Stimulated activated naive CD8-positive, alpha-beta T cell treated with anti-CD3 and anti-CD28 coated beads, Interleukin-15, amount 100 ng/mL, for 72 hours (primary cell): ENCODE data around the gene NHERF1.

Experiments used
- ATAC-seq: fragments of 150-1000 bp; cut with Tn5 transposase; 2 replicates; pipeline ENCODE4 v1.10.0; 2021; ENCODE audit warnings: mild to moderate bottlenecking, moderate library complexity
- DNase-seq, 2 donors: peaks; one replicate each; pipeline ENCODE4 v3.0.0; 2021 to 2022
- H3K27ac Mint-ChIP-seq, 2 donors: one replicate each; pipeline ENCODE4 v1.8.0; 2022; ENCODE audit warnings: mild to moderate bottlenecking in 2 of 2, mixed read lengths in 2 of 2, moderate library complexity in 2 of 2
- H3K27me3 Mint-ChIP-seq: one replicate; pipeline ENCODE4 v1.8.0; 2022; ENCODE audit warnings: mixed read lengths
- H3K4me1 Mint-ChIP-seq: one replicate; pipeline ENCODE4 v1.8.0; 2022; ENCODE audit warnings: mild to moderate bottlenecking, mixed read lengths
- H3K4me3 Mint-ChIP-seq, 2 donors: one replicate each; pipeline ENCODE4 v1.8.0; 2022; ENCODE audit warnings: mild to moderate bottlenecking in 2 of 2, mixed read lengths in 2 of 2, moderate library complexity in 1 of 2
- H3K9me3 Mint-ChIP-seq, 2 donors: one replicate each; pipeline ENCODE4 v1.8.0; 2022; ENCODE audit warnings: mixed read lengths in 2 of 2

The NHERF1 gene

GRCh38 chr17:74796211-74796610 lies 47.8 kb downstream of the NHERF1 start:
- Mint-ChIP-seq H3K27me3 (no peaks in the 10 kb centered on the region), H3K4me1 (peaks cover 6% of the 10 kb centered on the region), H3K9me3 (no peaks in the 10 kb centered on the region), H3K27ac (no peak overlapping the region), H3K4me3 (no peak overlapping the region)
- ATAC-seq (no peak), DNase-seq (no peak)

GRCh38 chr17:74796866-74797265 lies 48.4 kb downstream of the NHERF1 start:
- H3K27me3 Mint-ChIP-seq, result no peaks in the 10 kb centered on the region
- ATAC-seq, result no peak
- H3K4me1 Mint-ChIP-seq, result peaks cover 2% of the 10 kb centered on the region
- DNase-seq, result no peak
- no peak overlapping the region for H3K4me3 Mint-ChIP-seq
- no peaks in the 10 kb centered on the region for H3K9me3 Mint-ChIP-seq
- no peak overlapping the region for H3K27ac Mint-ChIP-seq

GRCh38 chr17:74797824-74798223 lies 49.4 kb downstream of the NHERF1 start:
- Mint-ChIP-seq H3K27ac (no peak overlapping the region), H3K9me3 (no peaks in the 10 kb centered on the region), H3K4me3 (no peak overlapping the region), H3K27me3 (no peaks in the 10 kb centered on the region), H3K4me1 (peaks cover 6% of the 10 kb centered on the region)
- DNase-seq (no peak), ATAC-seq (no peak)

- Mint-ChIP-seq H3K27ac (no peak overlapping the region), H3K27me3 (no peaks in the 10 kb centered on the region), H3K4me1 (peaks cover 6% of the 10 kb centered on the region), H3K9me3 (no peaks in the 10 kb centered on the region), H3K4me3 (no peak overlapping the region)
- DNase-seq, result no peak
- no peak for ATAC-seq
Observed at GRCh38 chr17:74798239-74798707, 49.8 kb downstream of the NHERF1 start.

- Mint-ChIP-seq H3K4me3 (no peak overlapping the region), H3K27me3 (no peaks in the 10 kb centered on the region), H3K4me1 (peaks cover 6% of the 10 kb centered on the region), H3K9me3 (no peaks in the 10 kb centered on the region), H3K27ac (no peak overlapping the region)
- ATAC-seq (no peak), DNase-seq (no peak)
Observed at GRCh38 chr17:74799097-74799496, 50.7 kb downstream of the NHERF1 start.

- no peak overlapping the region for H3K27ac Mint-ChIP-seq
- peaks cover 6% of the 10 kb centered on the region for H3K4me1 Mint-ChIP-seq
- no peak for DNase-seq
- no peaks in the 10 kb centered on the region for H3K27me3 Mint-ChIP-seq
- no peak overlapping the region for H3K4me3 Mint-ChIP-seq
- H3K9me3 Mint-ChIP-seq, result no peaks in the 10 kb centered on the region
- ATAC-seq, result no peak
Observed at GRCh38 chr17:74800531-74800930, 52.1 kb downstream of the NHERF1 start.

GRCh38 chr17:74801896-74802295 lies 53.5 kb downstream of the NHERF1 start:
- no peaks in the 10 kb centered on the region for H3K27me3 Mint-ChIP-seq
- ATAC-seq (no peak), DNase-seq (no peak)
- no peak overlapping the region for H3K4me3 Mint-ChIP-seq
- H3K27ac Mint-ChIP-seq, result peak overlapping the region in 1 of 2 donors; percentile 67
- H3K4me1 Mint-ChIP-seq, result peaks cover 6% of the 10 kb centered on the region
- H3K9me3 Mint-ChIP-seq, result no peaks in the 10 kb centered on the region

- no peak for ATAC-seq
- no peaks in the 10 kb centered on the region for H3K9me3 Mint-ChIP-seq
- H3K4me1 Mint-ChIP-seq, result peaks cover 6% of the 10 kb centered on the region
- DNase-seq, result no peak
- H3K4me3 Mint-ChIP-seq, result no peak overlapping the region
- H3K27ac Mint-ChIP-seq, result peak overlapping the region in 1 of 2 donors; percentile 16
- no peaks in the 10 kb centered on the region for H3K27me3 Mint-ChIP-seq
Observed at GRCh38 chr17:74803388-74803930, 55.0 kb downstream of the NHERF1 start.

GRCh38 chr17:74803971-74804370 lies 55.5 kb downstream of the NHERF1 start:
- Mint-ChIP-seq H3K27me3 (no peaks in the 10 kb centered on the region), H3K27ac (peak overlapping the region in 1 of 2 donors; percentile 16), H3K9me3 (no peaks in the 10 kb centered on the region), H3K4me1 (peaks cover 6% of the 10 kb centered on the region), H3K4me3 (no peak overlapping the region)
- ATAC-seq (no peak), DNase-seq (no peak)

- no peak for ATAC-seq
- H3K4me1 Mint-ChIP-seq, result peaks cover 6% of the 10 kb centered on the region
- no peak overlapping the region for H3K4me3 Mint-ChIP-seq
- no peaks in the 10 kb centered on the region for H3K9me3 Mint-ChIP-seq
- no peaks in the 10 kb centered on the region for H3K27me3 Mint-ChIP-seq
- no peak for DNase-seq
- no peak overlapping the region for H3K27ac Mint-ChIP-seq
Observed at GRCh38 chr17:74804683-74805082, 56.3 kb downstream of the NHERF1 start.

- H3K27me3 Mint-ChIP-seq, result no peaks in the 10 kb centered on the region
- H3K27ac Mint-ChIP-seq, result no peak overlapping the region
- H3K9me3 Mint-ChIP-seq, result no peaks in the 10 kb centered on the region
- peaks cover 6% of the 10 kb centered on the region for H3K4me1 Mint-ChIP-seq
- DNase-seq (no peak), ATAC-seq (no peak)
- no peak overlapping the region for H3K4me3 Mint-ChIP-seq
Observed at GRCh38 chr17:74805591-74805991, 57.2 kb downstream of the NHERF1 start.

- Mint-ChIP-seq H3K27ac (no peak overlapping the region), H3K4me1 (peaks cover 6% of the 10 kb centered on the region), H3K4me3 (no peak overlapping the region), H3K9me3 (no peaks in the 10 kb centered on the region), H3K27me3 (no peaks in the 10 kb centered on the region)
- ATAC-seq (no peak), DNase-seq (no peak)
Observed at GRCh38 chr17:74806334-74806733, 57.9 kb downstream of the NHERF1 start.

- H3K4me3 Mint-ChIP-seq, result no peak overlapping the region
- no peaks in the 10 kb centered on the region for H3K9me3 Mint-ChIP-seq
- no peaks in the 10 kb centered on the region for H3K27me3 Mint-ChIP-seq
- DNase-seq, result no peak
- no peaks in the 10 kb centered on the region for H3K4me1 Mint-ChIP-seq
- no peak for ATAC-seq
- H3K27ac Mint-ChIP-seq, result no peak overlapping the region
Observed at GRCh38 chr17:74807441-74807840, 59.0 kb downstream of the NHERF1 start.

- no peak overlapping the region for H3K4me3 Mint-ChIP-seq
- no peaks in the 10 kb centered on the region for H3K4me1 Mint-ChIP-seq
- DNase-seq, result no peak
- peak overlapping the region in 1 of 2 donors; percentile 82 for H3K27ac Mint-ChIP-seq
- H3K27me3 Mint-ChIP-seq, result no peaks in the 10 kb centered on the region
- no peak for ATAC-seq
- no peaks in the 10 kb centered on the region for H3K9me3 Mint-ChIP-seq
Observed at GRCh38 chr17:74807925-74808324, 59.5 kb downstream of the NHERF1 start.

GRCh38 chr17:74808714-74809430 lies 60.4 kb downstream of the NHERF1 start:
- no peak overlapping the region for H3K27ac Mint-ChIP-seq
- ATAC-seq, result no peak
- no peak for DNase-seq

GRCh38 chr17:74810699-74811485 lies 62.5 kb downstream of the NHERF1 start:
- H3K4me1 Mint-ChIP-seq, result no peaks in the 10 kb centered on the region
- no peaks in the 10 kb centered on the region for H3K9me3 Mint-ChIP-seq
- no peaks in the 10 kb centered on the region for H3K27me3 Mint-ChIP-seq
- H3K4me3 Mint-ChIP-seq, result no peak overlapping the region
- H3K27ac Mint-ChIP-seq, result peak overlapping the region in 1 of 2 donors; percentile 15
- DNase-seq, result no peak
- ATAC-seq, result no peak

More at GRCh38 chr17:74808714-74809430, 60.4 kb downstream of the NHERF1 start:
- no peaks in the 10 kb centered on the region for H3K9me3 Mint-ChIP-seq
- no peak overlapping the region for H3K4me3 Mint-ChIP-seq
- H3K4me1 Mint-ChIP-seq, result no peaks in the 10 kb centered on the region
- H3K27me3 Mint-ChIP-seq, result no peaks in the 10 kb centered on the region
